ENCODE results near the gene SUFU.

The SUFU gene

DNA sequence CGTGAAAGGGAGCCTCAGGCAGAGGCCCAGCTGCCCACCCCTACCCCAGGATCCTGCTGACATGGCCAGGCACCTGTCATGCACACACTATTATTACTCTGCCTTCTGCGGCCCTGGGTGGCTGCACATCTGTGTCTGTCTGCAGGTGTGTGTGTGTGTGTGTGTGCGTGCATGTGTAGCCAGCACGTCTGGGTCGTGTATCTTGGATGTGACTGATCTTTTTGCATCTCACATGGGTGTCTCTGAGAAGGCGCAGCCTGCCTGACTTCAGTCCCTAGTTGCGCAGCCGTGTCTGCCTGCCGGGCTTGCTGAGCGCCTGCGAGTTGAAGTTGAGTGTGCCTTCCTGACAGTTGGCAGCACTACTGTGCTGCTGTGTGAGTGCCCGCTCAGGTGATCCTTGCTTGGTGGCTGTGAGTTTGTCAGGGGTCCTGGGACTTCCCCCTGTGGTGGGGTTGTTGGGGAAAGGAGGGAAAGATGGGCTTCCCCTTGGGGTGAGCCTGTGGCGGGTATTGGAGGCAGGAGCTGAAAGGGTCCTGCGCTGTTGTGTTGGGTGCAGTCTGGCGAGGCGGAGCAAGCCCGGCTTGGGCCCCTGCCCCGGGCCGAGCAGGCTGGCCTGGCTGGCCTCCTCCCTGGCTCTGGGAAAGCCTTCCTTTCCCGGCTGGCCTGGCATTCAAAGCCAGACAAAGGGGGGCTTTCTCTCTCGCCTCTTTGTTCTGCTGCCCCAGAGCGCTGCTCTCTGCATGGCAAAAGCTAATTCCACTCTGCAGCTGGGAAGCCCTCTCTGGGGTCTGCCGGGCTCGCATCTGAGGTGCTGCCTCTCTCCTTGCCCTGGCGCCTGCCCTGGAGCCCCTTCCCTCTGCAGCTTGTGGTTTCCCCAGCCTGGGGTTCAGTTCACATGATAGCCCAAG is 145.4 kb downstream of the SUFU start:
- H3K36me3 ChIP-seq: peaks cover 28% of the 10 kb centered on the region
- peak overlapping the region; percentile 100 for H3K27ac ChIP-seq
- peak overlapping the region; percentile 77 to 93 for H3K4me3 ChIP-seq (ENCODE audit: low read depth in 1 of 2, low read length in 1 of 2)
- H3K4me1 ChIP-seq (ENCODE audit: control insufficient read depth in 1 of 2, insufficient read depth in 1 of 2, low read depth in 1 of 2, low read length in 1 of 2): peaks cover 73 to 74% of the 10 kb centered on the region in 2 experiments
- H3K27me3 ChIP-seq: no peaks in the 10 kb centered on the region
- no peaks in the 10 kb centered on the region for H3K9me3 ChIP-seq
- TF ChIP-seq, protein P1, sequence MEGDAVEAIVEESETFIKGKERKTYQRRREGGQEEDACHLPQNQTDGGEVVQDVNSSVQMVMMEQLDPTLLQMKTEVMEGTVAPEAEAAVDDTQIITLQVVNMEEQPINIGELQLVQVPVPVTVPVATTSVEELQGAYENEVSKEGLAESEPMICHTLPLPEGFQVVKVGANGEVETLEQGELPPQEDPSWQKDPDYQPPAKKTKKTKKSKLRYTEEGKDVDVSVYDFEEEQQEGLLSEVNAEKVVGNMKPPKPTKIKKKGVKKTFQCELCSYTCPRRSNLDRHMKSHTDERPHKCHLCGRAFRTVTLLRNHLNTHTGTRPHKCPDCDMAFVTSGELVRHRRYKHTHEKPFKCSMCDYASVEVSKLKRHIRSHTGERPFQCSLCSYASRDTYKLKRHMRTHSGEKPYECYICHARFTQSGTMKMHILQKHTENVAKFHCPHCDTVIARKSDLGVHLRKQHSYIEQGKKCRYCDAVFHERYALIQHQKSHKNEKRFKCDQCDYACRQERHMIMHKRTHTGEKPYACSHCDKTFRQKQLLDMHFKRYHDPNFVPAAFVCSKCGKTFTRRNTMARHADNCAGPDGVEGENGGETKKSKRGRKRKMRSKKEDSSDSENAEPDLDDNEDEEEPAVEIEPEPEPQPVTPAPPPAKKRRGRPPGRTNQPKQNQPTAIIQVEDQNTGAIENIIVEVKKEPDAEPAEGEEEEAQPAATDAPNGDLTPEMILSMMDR (IDR thresholded peaks at IDR 0.05): no peak

DNA sequence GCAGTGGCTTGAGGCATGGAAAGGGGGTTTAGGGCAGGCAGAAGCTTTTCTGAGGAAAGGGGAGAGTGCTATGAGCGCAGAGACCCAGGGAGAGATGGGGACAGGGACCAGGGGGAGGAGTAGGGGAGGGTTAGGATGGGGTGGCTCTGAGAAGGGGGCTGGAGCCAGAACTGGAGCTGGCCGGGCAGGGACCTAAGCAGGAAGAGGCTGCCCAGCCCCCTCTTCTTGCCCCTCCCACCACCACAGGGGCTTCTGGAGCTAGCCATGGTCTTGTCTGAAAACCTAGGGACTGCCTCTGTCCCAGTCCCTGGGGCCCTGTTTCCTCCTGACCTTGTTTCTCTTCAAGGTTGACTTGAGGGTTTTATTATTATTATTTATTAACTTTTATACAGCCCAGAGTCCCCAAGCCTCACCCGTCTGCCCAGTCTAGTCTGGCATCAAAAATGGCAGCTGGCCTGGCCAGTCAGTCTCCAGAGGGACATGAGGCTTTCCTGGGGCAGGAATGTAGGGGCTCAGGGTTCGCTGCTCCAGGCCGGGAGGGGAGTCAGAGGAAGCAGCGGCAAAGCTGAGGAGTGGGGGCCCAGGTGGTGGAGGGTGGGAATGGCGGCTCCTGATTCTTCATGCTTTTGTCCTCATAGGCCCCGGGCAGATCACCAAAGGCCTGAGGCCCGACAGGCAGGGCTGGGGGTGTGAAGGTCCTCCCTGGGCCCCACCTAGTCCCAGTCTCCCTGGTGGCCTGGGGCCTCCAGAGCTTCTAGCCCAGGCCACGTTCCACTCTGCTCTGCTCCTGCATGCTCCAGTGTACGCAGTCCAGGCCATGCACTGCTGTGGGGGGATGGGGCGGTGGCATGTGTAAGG is 146.3 kb downstream of the SUFU start:
- Histone ChIP-seq H3K4me1 (ENCODE audit: control insufficient read depth in 1 of 2, insufficient read depth in 1 of 2, low read depth in 1 of 2, low read length in 1 of 2) (peaks cover 75 to 79% of the 10 kb centered on the region in 2 experiments), H3K36me3 (peaks cover 34% of the 10 kb centered on the region), H3K27ac (peak overlapping the region; percentile 100), H3K4me3 (ENCODE audit: low read depth in 1 of 2, low read length in 1 of 2) (peak overlapping the region; percentile 77 to 93), H3K27me3 (no peaks in the 10 kb centered on the region), H3K9me3 (no peaks in the 10 kb centered on the region)
- TF ChIP-seq, protein P1 (IDR thresholded peaks at IDR 0.05): no peak

DNA sequence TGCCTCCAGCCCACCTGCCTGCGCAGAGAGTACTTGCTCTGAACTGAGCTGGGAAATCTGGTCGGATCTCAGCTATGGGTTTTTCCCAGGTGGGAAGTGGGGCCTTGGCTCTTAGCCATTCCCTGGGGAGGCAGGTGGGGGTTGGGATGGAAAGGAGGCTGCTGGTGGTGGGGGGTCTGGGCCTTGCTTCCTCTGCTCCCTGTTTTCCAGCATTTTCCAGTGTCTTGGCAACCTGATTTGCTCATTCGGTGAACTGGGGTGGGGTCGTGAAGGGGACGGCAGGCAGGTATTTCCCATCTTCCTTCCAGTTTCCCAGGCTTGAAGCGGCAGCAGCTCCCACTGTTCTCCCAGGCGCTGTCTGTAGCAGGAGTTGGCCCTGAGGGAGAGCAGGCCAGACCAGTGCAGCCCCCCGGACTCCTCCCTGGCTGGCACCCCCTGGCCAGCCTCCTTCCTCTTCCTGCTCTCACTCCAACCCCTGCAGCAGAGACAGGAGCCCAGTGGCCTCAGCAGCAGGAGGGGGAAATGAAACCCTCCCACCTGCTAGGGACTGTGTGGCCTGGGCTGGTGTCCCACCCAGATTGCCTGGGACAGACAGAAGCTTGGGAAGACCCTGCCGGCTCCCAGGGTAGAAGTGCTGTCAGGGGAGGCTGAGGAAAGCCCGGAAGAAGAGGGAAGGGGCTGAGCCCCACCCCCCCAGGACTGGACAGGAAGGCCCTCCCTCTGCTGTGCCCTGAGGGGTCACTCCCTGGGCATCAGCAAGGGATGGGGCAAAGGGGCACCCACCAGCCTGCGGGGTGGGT is 147.1 kb downstream of the SUFU start:
- Histone ChIP-seq H3K36me3 (peaks cover 43% of the 10 kb centered on the region), H3K9me3 (no peaks in the 10 kb centered on the region), H3K27me3 (no peaks in the 10 kb centered on the region), H3K27ac (peak overlapping the region; percentile 100), H3K4me1 (ENCODE audit: control insufficient read depth in 1 of 2, insufficient read depth in 1 of 2, low read depth in 1 of 2, low read length in 1 of 2) (peaks cover 74 to 75% of the 10 kb centered on the region in 2 experiments), H3K4me3 (ENCODE audit: low read depth in 1 of 2, low read length in 1 of 2) (peak overlapping the region in 1 of 2 experiments; percentile 15)
- TF ChIP-seq, protein P1 (IDR thresholded peaks at IDR 0.05): no peak

DNA sequence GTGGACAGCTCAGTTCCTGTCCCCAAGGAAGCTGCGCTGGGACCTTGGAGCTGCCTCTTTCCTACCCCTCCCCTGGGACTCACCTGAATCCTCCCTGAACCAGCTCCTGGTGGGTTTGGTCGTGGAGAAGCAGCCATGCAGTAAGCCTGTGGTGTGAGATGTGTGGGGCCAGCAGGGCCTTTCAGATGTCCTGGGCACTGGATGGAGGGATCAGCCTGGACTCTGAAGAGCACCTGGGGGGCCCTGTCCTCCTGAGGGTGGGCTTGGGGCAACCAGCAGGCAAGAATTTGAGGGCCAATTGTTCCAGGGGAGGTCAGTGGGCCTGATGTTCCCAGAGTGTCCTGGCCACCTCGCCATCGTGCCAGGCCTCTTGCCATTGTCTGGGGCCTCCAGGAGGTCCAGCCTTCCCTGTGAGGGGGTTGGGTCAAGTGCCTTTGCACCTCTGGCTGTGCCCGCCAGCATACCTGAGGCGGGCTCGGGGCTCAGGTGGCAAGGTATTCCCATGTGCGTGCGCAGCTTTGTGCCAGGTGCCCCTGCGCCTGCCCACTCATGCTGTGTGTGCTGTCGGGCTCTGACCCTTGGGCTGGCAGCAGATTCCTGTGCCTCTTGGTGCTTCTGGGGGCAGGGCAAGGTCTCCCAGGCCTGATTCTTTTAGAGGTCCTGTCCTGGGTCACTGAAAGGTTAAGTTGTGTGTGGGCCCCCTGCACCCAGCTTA is 147.8 kb downstream of the SUFU start:
- Histone ChIP-seq H3K4me3 (ENCODE audit: low read depth in 1 of 2, low read length in 1 of 2) (no peak overlapping the region), H3K9me3 (no peaks in the 10 kb centered on the region), H3K27ac (peak overlapping the region; percentile 100), H3K36me3 (peaks cover 50% of the 10 kb centered on the region), H3K4me1 (ENCODE audit: control insufficient read depth in 1 of 2, insufficient read depth in 1 of 2, low read depth in 1 of 2, low read length in 1 of 2) (peaks cover 67% of the 10 kb centered on the region in 2 experiments), H3K27me3 (no peaks in the 10 kb centered on the region)
- TF ChIP-seq, protein P1 (IDR thresholded peaks at IDR 0.05): no peak
